ENCODE results near the gene ACSM2B. TPM values are rescaled to one million over a fixed set of nuclear protein-coding genes. Genes with fewer than 3 reads are reported as not detected.
"Not testable (repeated sequence)": the region's sequence is repeated elsewhere in the genome, so short reads cannot be mapped to it uniquely, and the experiment has no call there.

Gene ACSM2B
- total RNA-seq, 1 donor from 2014 or later: not detected

- Mint-ChIP-seq H3K4me3 (no peak overlapping the region), H3K4me1 (no peaks in the 10 kb centered on the region), H3K36me3 (no peaks in the 10 kb centered on the region), H3K9me3 (peaks cover 19% of the 10 kb centered on the region), H3K27ac (no peak overlapping the region), H3K27me3 (ENCODE audit: low read depth) (no peaks in the 10 kb centered on the region)
- no peak for TF ChIP-seq CTCF (IDR thresholded peaks at IDR 0.05; ENCODE audit: unreplicated experiment)
- DNase-seq (ENCODE audit: low spot score in 2 of 2, unreplicated experiment in 2 of 2): no peak
Observed at GRCh38 chr16:20568404-20568803, 7.8 kb downstream of the ACSM2B start.

GRCh38 chr16:20566864-20567263 lies 9.3 kb downstream of the ACSM2B start:
- no peaks in the 10 kb centered on the region for H3K4me1 Mint-ChIP-seq
- no peak overlapping the region for H3K27ac Mint-ChIP-seq
- TF ChIP-seq CTCF (IDR thresholded peaks at IDR 0.05; ENCODE audit: unreplicated experiment): no peak
- no peak for DNase-seq (ENCODE audit: low spot score in 2 of 2, unreplicated experiment in 2 of 2)
- H3K9me3 Mint-ChIP-seq: peaks cover 29% of the 10 kb centered on the region
- no peaks in the 10 kb centered on the region for H3K27me3 Mint-ChIP-seq (ENCODE audit: low read depth)
- H3K36me3 Mint-ChIP-seq: no peaks in the 10 kb centered on the region
- H3K4me3 Mint-ChIP-seq: no peak overlapping the region

- not testable (repeated sequence) for H3K4me1 Mint-ChIP-seq; H3K27me3 Mint-ChIP-seq (ENCODE audit: low read depth); H3K4me3 Mint-ChIP-seq; H3K36me3 Mint-ChIP-seq; H3K27ac Mint-ChIP-seq; DNase-seq (ENCODE audit: low spot score in 2 of 2, unreplicated experiment in 2 of 2)
- H3K9me3 Mint-ChIP-seq: peaks cover 34% of the 10 kb centered on the region
Observed at GRCh38 chr16:20565334-20565733, 10.8 kb downstream of the ACSM2B start.

GRCh38 chr16:20564218-20564617 lies 11.9 kb downstream of the ACSM2B start:
- H3K27ac Mint-ChIP-seq; H3K4me3 Mint-ChIP-seq; H3K4me1 Mint-ChIP-seq; H3K27me3 Mint-ChIP-seq (ENCODE audit: low read depth); H3K36me3 Mint-ChIP-seq; DNase-seq (ENCODE audit: low spot score in 2 of 2, unreplicated experiment in 2 of 2): not testable (repeated sequence)
- H3K9me3 Mint-ChIP-seq: peaks cover 39% of the 10 kb centered on the region

- H3K36me3 Mint-ChIP-seq; H3K27me3 Mint-ChIP-seq (ENCODE audit: low read depth); H3K27ac Mint-ChIP-seq; DNase-seq (ENCODE audit: low spot score in 2 of 2, unreplicated experiment in 2 of 2); H3K4me3 Mint-ChIP-seq; H3K4me1 Mint-ChIP-seq: not testable (repeated sequence)
- peaks cover 42% of the 10 kb centered on the region for H3K9me3 Mint-ChIP-seq
Observed at GRCh38 chr16:20555628-20556027, 20.5 kb downstream of the ACSM2B start.

GRCh38 chr16:20554689-20555088 lies 21.5 kb downstream of the ACSM2B start:
- not testable (repeated sequence) for H3K27ac Mint-ChIP-seq; DNase-seq (ENCODE audit: low spot score in 2 of 2, unreplicated experiment in 2 of 2); H3K4me3 Mint-ChIP-seq; H3K27me3 Mint-ChIP-seq (ENCODE audit: low read depth); H3K4me1 Mint-ChIP-seq; H3K36me3 Mint-ChIP-seq
- peaks cover 34% of the 10 kb centered on the region for H3K9me3 Mint-ChIP-seq

- H3K36me3 Mint-ChIP-seq: not testable (repeated sequence)
Observed at GRCh38 chr16:20553493-20553892, 22.7 kb downstream of the ACSM2B start.

GRCh38 chr16:20546951-20547350 lies 29.2 kb downstream of the ACSM2B start:
- not testable (repeated sequence) for H3K27me3 Mint-ChIP-seq (ENCODE audit: low read depth)

More at GRCh38 chr16:20553493-20553892, 22.7 kb downstream of the ACSM2B start:
- not testable (repeated sequence) for H3K4me1 Mint-ChIP-seq; H3K27ac Mint-ChIP-seq; H3K4me3 Mint-ChIP-seq; H3K27me3 Mint-ChIP-seq (ENCODE audit: low read depth); DNase-seq (ENCODE audit: low spot score in 2 of 2, unreplicated experiment in 2 of 2)
- H3K9me3 Mint-ChIP-seq: peaks cover 40% of the 10 kb centered on the region

GRCh38 chr16:20546278-20546853 lies 29.8 kb downstream of the ACSM2B start:
- H3K27me3 Mint-ChIP-seq (ENCODE audit: low read depth); DNase-seq (ENCODE audit: low spot score in 2 of 2, unreplicated experiment in 2 of 2); H3K27ac Mint-ChIP-seq: not testable (repeated sequence)

More at GRCh38 chr16:20546951-20547350, 29.2 kb downstream of the ACSM2B start:
- not testable (repeated sequence) for DNase-seq (ENCODE audit: low spot score in 2 of 2, unreplicated experiment in 2 of 2); H3K27ac Mint-ChIP-seq; H3K4me1 Mint-ChIP-seq; H3K4me3 Mint-ChIP-seq; H3K36me3 Mint-ChIP-seq
- peaks cover 21% of the 10 kb centered on the region for H3K9me3 Mint-ChIP-seq

GRCh38 chr16:20540603-20541316 lies 35.4 kb downstream of the ACSM2B start:
- H3K36me3 Mint-ChIP-seq; DNase-seq (ENCODE audit: low spot score in 2 of 2, unreplicated experiment in 2 of 2); H3K27me3 Mint-ChIP-seq (ENCODE audit: low read depth); H3K27ac Mint-ChIP-seq; H3K4me1 Mint-ChIP-seq; H3K4me3 Mint-ChIP-seq: not testable (repeated sequence)
- peaks cover 18% of the 10 kb centered on the region for H3K9me3 Mint-ChIP-seq

More at GRCh38 chr16:20546278-20546853, 29.8 kb downstream of the ACSM2B start:
- H3K4me3 Mint-ChIP-seq, H3K4me1 Mint-ChIP-seq, H3K36me3 Mint-ChIP-seq: not testable (repeated sequence)
- peaks cover 21% of the 10 kb centered on the region for H3K9me3 Mint-ChIP-seq

Measured in mesothelial cell of epicardium (in vitro differentiated cells).